D721Med (cell line): ENCODE data around the gene GSE1.

Source experiments
- DNase-seq: peaks from one replicate; pipeline ENCODE4 v3.0.0; 2011; ENCODE audit warnings: low spot score; ENCODE audit not compliant: insufficient read length
- FAIRE-seq: peaks from 2 replicates; lab custom pipeline; 2011; peaks lifted over from hg19 to GRCh38; lab: Jason Lieb, UNC
- TF ChIP-seq, protein P1 (sequence below): IDR thresholded peaks from 2 replicates; pipeline ENCODE4 v1.5.1; 2012; ENCODE audit warnings: mild to moderate bottlenecking, control low read depth; ENCODE audit not compliant: insufficient read depth; ENCODE audit errors: missing control alignments

The GSE1 gene

GRCh38 chr16:85685251-85685650 is 72.1 kb downstream of the GSE1 start:
- TF ChIP-seq, protein P1, sequence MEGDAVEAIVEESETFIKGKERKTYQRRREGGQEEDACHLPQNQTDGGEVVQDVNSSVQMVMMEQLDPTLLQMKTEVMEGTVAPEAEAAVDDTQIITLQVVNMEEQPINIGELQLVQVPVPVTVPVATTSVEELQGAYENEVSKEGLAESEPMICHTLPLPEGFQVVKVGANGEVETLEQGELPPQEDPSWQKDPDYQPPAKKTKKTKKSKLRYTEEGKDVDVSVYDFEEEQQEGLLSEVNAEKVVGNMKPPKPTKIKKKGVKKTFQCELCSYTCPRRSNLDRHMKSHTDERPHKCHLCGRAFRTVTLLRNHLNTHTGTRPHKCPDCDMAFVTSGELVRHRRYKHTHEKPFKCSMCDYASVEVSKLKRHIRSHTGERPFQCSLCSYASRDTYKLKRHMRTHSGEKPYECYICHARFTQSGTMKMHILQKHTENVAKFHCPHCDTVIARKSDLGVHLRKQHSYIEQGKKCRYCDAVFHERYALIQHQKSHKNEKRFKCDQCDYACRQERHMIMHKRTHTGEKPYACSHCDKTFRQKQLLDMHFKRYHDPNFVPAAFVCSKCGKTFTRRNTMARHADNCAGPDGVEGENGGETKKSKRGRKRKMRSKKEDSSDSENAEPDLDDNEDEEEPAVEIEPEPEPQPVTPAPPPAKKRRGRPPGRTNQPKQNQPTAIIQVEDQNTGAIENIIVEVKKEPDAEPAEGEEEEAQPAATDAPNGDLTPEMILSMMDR, result no peak
- FAIRE-seq, result no peak
- no peak for DNase-seq

DNA sequence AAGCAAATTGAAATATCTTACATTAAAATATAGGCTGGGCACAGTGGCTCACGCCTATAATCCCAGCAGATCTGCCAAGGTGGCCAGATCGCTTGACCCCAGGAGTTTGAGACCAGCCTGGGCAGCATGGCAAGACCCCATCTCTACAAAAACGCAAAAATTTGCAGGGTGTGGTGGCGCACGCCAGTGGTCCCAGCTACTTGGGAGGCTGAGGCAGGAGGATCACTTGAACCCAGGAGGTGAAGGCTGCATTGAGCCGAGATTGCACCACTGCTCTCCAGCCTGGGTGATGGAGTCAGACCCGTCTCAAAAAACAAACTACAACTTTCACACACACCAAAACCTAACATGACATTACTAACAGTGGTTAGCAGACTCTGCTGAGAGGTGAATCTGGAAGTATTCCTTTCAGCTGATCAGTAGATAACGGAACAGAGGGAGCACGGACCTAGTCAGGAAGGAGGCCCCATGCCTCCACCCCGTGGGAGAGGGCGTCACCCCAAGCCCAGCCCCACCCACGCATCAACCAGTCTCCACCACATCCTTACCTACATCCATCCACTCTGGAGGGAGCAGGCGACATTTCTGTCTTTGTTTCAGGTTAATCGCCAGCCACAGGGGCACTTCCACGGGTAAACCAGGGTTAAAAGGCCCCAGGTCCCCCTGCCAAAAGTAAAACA is 73.9 kb downstream of the GSE1 start:
- FAIRE-seq, result no peak
- TF ChIP-seq, protein P1, result no peak
- no peak for DNase-seq

DNA sequence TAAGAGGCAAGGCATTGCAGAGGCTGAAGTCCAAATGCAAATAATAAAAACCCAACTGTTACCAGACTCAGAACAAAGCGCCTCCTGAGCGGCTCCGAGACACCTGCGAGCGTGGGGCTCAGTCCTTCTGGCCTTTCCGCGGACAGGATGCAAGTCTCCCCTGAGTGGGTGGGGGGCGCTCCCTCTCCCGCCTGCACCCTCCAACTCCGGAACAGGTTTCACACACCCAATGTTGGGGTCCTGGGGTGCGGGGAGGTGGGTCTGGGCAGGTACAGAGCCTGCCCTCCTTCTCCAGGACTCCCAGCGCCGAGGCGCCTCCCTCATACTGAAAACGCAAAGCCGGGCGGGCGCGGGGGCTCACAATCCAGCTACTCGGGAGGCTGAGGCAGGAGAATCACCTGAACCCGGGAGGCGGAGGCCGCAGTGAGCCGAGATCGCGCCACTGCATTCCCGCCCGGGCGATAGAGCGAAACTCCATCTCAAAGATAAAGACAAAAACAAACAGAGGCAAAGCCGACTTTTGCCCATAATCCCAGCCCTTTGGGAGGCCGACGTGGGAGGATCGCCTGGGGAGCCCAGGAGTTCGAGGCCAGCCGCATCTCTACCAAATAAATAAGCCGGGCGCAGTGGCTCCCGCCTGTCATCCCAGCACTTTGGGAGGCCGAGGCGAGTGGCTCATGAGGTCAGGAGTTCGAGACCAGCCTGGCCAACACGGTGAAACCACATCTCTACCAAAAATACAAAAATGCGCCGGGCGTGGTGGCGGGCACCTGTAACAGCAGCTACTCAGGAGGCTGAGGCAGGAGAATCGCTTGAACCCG is 74.7 kb downstream of the GSE1 start:
- FAIRE-seq, result no peak
- TF ChIP-seq, protein P1, result no peak
- DNase-seq, result no peak

DNA sequence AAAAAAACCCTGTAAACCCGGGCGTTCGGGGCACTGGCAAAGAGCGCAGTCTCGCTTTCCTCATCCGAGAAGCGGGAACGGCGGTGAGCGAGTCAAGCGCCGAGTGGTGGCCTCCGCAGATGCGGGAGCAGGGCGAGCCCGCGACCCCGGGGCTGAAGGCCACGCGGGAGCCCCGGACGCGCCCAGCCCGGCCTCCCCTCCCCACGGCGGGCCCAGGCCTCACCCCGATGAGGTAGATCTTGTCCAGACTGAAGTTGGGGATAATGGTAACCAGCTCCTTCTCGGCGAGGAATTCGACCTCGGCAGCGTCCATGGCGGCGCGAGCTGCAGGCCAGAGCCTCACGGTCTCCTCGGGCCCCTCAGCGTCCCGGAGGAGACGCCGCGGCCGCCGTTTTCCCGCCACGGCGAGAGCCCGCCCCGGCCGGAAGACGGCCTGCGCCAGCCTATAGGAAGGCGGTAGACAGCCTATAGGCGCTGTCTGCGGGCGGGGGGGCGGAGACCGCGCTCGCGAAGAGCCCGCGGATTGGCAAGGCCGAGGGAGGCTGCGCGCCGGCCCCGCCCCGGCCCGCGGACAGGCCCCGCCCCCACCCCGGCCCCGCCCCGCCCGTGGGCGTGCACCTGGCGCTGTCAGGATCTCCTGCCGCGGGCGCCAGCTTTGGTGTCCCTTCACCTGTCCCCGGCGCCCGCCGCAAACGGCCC is 75.6 kb downstream of the GSE1 start, which contains the start of gene GINS2:
TSS of gene GINS2 (minus strand) at position 369 of the 699 bp plus-strand sequence. CDS start at position 313, 56 bp downstream.
- TF ChIP-seq, protein P1, result no peak
- peak; percentile 78 for DNase-seq
- no peak for FAIRE-seq

DNA sequence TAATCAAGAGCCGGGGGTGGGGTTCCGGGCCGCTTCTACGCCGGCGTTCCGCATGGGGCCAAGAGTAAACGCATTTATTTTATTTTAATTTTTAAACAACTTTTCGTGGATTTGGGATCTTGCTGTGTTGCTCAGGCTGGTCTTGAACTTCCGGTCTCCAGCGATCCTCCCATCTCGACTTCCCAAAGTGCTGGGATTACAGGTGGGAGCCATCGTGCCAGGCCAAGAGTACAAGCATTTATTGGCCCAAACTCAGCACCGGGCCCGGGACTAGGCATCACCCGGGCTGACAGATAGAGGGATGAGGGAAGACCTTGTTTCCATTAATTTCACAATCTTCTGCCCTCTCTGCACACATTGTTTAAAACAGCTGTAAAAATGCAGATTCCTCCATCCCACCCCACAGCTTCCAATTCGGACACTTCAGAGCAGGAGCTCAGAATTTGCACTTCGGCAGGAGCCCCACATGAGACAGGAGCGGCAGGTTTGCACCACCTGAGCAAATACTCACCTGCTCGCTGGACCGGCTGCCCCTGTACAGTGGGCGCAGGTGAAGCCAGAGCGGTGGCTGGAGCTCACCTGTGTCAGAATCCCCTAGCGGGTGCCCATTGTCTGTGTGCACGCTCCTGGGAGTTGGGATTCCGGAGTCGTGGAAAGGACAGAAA is 76.3 kb downstream of the GSE1 start:
- no peak for FAIRE-seq
- TF ChIP-seq, protein P1, result no peak
- no peak for DNase-seq

- no peak for FAIRE-seq
- TF ChIP-seq, protein P1, result no peak
- no peak for DNase-seq
Observed at GRCh38 chr16:85689950-85690320, 76.8 kb downstream of the GSE1 start.
